Stomach (tissue), 4 donors: ENCODE measurements around the gene MCAT.

Source experiments
- CTCF ChIP-seq, 7 experiments: fragments of 450-650 bp in 4 of 7; fragments of 200-600 bp in 3 of 7; sonication (generic) in 3 of 7; IDR thresholded peaks; one replicate each; pipeline ENCODE4 v1.5.1; 2016 to 2019; ENCODE audit warnings: antibody characterized with exemption in 7 of 7, control low read depth in 2 of 7, mild to moderate bottlenecking in 1 of 7
- POLR2AphosphoS5 ChIP-seq, 3 donors: sonication (generic); formaldehyde crosslinking; IDR thresholded peaks; one replicate each; pipeline ENCODE4 v1.6.1; 2016; ENCODE audit warnings: antibody characterized with exemption in 3 of 3

- TF ChIP-seq POLR2AphosphoS5 (IDR thresholded peaks at IDR 0.05) (peak in 1 of 3 donors; percentile 25), CTCF (IDR thresholded peaks at IDR 0.05) (no peak)
Measured at GRCh38 chr22:43126501-43127165, 16.6 kb downstream of the MCAT start.
